CD4-positive, alpha-beta memory T cell (primary cell): Measurements from ENCODE around the gene TSFM. TPM values are rescaled to one million over a fixed set of nuclear protein-coding genes. Genes with fewer than 3 reads are reported as not detected.
"Not testable (repeated sequence)": the region's sequence is repeated elsewhere in the genome, so short reads cannot be mapped to it uniquely, and the experiment has no call there.

ENCODE experiments used
- CTCF ChIA-PET: fragments of 350-600 bp; sonication (Branson Sonifier 250); formaldehyde crosslinking; loops from one replicate; lab custom pipeline; 2021; ENCODE audit warnings: inconsistent platforms; ENCODE audit not compliant: partially characterized antibody; lab: Charles Lee
- POLR2A ChIA-PET: fragments of 350-600 bp; sonication (Branson Sonifier 250); formaldehyde crosslinking; loops from one replicate; lab custom pipeline; 2021; ENCODE audit not compliant: partially characterized antibody; lab: Charles Lee
- DNase-seq, 5 donors: peaks; one replicate each; pipeline versions ENCODE4 v3.0.0 to v3.0.0-alpha.2; 2020 to 2022; ENCODE audit warnings: mixed read lengths in 1 of 5
- H3K27ac ChIP-seq: one replicate; pipeline ENCODE4 v1.7.0; 2013; ENCODE audit warnings: low read depth, low read length
- H3K27me3 ChIP-seq: 2 replicates; pipeline ENCODE4 v1.7.0; 2013; ENCODE audit warnings: mild to moderate bottlenecking, low read length, moderate library complexity; ENCODE audit not compliant: insufficient read depth
- H3K36me3 ChIP-seq: 2 replicates; pipeline ENCODE4 v1.7.0; 2013; ENCODE audit warnings: mild to moderate bottlenecking, low read length, moderate library complexity; ENCODE audit not compliant: insufficient read depth
- H3K4me1 ChIP-seq: 2 replicates; pipeline ENCODE4 v1.7.0; 2013; ENCODE audit warnings: mild to moderate bottlenecking, low read length, moderate library complexity; ENCODE audit not compliant: insufficient read depth
- H3K4me3 ChIP-seq, 2 donors: one replicate each; pipeline ENCODE4 v1.7.0; 2013; ENCODE audit warnings: low read length in 2 of 2, mild to moderate bottlenecking in 1 of 2
- H3K9me3 ChIP-seq, 2 donors: one replicate each; pipeline ENCODE4 v1.7.0; 2013; ENCODE audit warnings: low read length in 2 of 2, control low read depth in 1 of 2; ENCODE audit not compliant: control insufficient read depth in 1 of 2
- H3K27ac Mint-ChIP-seq, 7 donors: one replicate each; pipeline ENCODE4 v1.8.0; 2020 to 2021; ENCODE audit warnings: mixed read lengths in 7 of 7, mild to moderate bottlenecking in 6 of 7, inconsistent platforms in 3 of 7, moderate library complexity in 3 of 7
- H3K27me3 Mint-ChIP-seq, 2 donors: one replicate each; pipeline ENCODE4 v1.8.0; 2020 to 2021; ENCODE audit warnings: mixed read lengths in 2 of 2
- H3K36me3 Mint-ChIP-seq, 2 donors: one replicate each; pipeline ENCODE4 v1.8.0; 2020 to 2021; ENCODE audit warnings: mixed read lengths in 2 of 2, inconsistent platforms in 1 of 2, mild to moderate bottlenecking in 1 of 2
- H3K4me1 Mint-ChIP-seq, 4 donors: one replicate each; pipeline ENCODE4 v1.8.0; 2020 to 2021; ENCODE audit warnings: mixed read lengths in 4 of 4, mild to moderate bottlenecking in 1 of 4
- H3K4me3 Mint-ChIP-seq, 8 donors: one replicate each; pipeline ENCODE4 v1.8.0; 2020 to 2021; ENCODE audit warnings: mixed read lengths in 8 of 8, mild to moderate bottlenecking in 7 of 8, moderate library complexity in 6 of 8, inconsistent platforms in 3 of 8
- H3K9me3 Mint-ChIP-seq, 8 donors: one replicate each; pipeline ENCODE4 v1.8.0; 2020 to 2021; ENCODE audit warnings: mixed read lengths in 8 of 8, mild to moderate bottlenecking in 5 of 8, inconsistent platforms in 3 of 8, moderate library complexity in 1 of 8
- intact Hi-C: fragments of 100-400 bp; cut with micrococcal nuclease; formaldehyde crosslinking; loops from one replicate; pipeline ENCODE4 v1.15.1; 2023
- polyA plus RNA-seq, 2 donors: library from polyadenylated mRNA; unstranded; fragments of 300-500 nt; fragmentation: Illumina TruSeq; gene quantifications; one replicate each; pipeline ENCODE4 v1.2.3, GENCODE V29; 2021
- total RNA-seq, 2 experiments: library from RNA; stranded (reverse); gene quantifications; one replicate each; pipeline ENCODE4 v1.2.3, GENCODE V29; 2021

Gene TSFM
- total and polyA plus RNA-seq, 4 experiments from 2014 or later: 18.9 to 32.5 (median 22.7) TPM

- ChIA-PET CTCF (interaction anchor here (2.1 to 2.2 kb wide), 2 partner anchors 11 to 91 kb away, joined by 7 to 14 read pairs; no protein-coding TSS in a partner anchor), POLR2A (no interaction called here)
- H3K9me3 Mint-ChIP-seq: peaks cover 0 to 2% (median 0%) of the 10 kb centered on the region in 8 donors
- no peaks in the 10 kb centered on the region for H3K9me3 ChIP-seq
- H3K27me3 ChIP-seq: no peaks in the 10 kb centered on the region
- H3K27ac Mint-ChIP-seq: peak overlapping the region in 1 of 7 donors; percentile 48
- no peaks in the 10 kb centered on the region for H3K4me1 ChIP-seq
- DNase-seq: no peak
- no peak overlapping the region for H3K27ac ChIP-seq
- H3K4me3 ChIP-seq: no peak overlapping the region
- intact Hi-C loops: no loop called here
- peaks cover 4 to 20% of the 10 kb centered on the region in 2 donors for H3K36me3 Mint-ChIP-seq
- peaks cover 0 to 8% (median 5%) of the 10 kb centered on the region in 4 donors for H3K4me1 Mint-ChIP-seq
- no peaks in the 10 kb centered on the region for H3K36me3 ChIP-seq
- no peaks in the 10 kb centered on the region for H3K27me3 Mint-ChIP-seq
- H3K4me3 Mint-ChIP-seq: no peak overlapping the region
Measured at GRCh38 chr12:57813971-57814772, 31.6 kb downstream of the TSFM start.

GRCh38 chr12:57815177-57816000 is 32.8 kb downstream of the TSFM start:
- Mint-ChIP-seq H3K27me3 (no peaks in the 10 kb centered on the region), H3K27ac (peak overlapping the region in 1 of 7 donors; percentile 41), H3K36me3 (peaks cover 4 to 20% of the 10 kb centered on the region in 2 donors), H3K9me3 (peaks cover 0 to 2% (median 0%) of the 10 kb centered on the region in 8 donors), H3K4me3 (no peak overlapping the region), H3K4me1 (peaks cover 0 to 8% (median 5%) of the 10 kb centered on the region in 4 donors)
- DNase-seq: no peak
- CTCF ChIA-PET: interaction anchor here (1.4 to 3.9 kb wide), 4 partner anchors 12 to 83 kb away, joined by 3 to 18 read pairs (median 6); no protein-coding TSS in a partner anchor
- H3K4me3 ChIP-seq: no peak overlapping the region
- POLR2A ChIA-PET: interaction anchor here (1.3 to 2.3 kb wide), 3 partner anchors 27 to 88 kb away, joined by 3 to 6 read pairs (median 4); no protein-coding TSS in a partner anchor
- intact Hi-C loops: no loop called here
- H3K27ac ChIP-seq: no peak overlapping the region
- no peaks in the 10 kb centered on the region for H3K27me3 ChIP-seq
- no peaks in the 10 kb centered on the region for H3K9me3 ChIP-seq
- H3K4me1 ChIP-seq: no peaks in the 10 kb centered on the region
- H3K36me3 ChIP-seq: no peaks in the 10 kb centered on the region

GRCh38 chr12:57816001-57816854 is 33.6 kb downstream of the TSFM start:
- ChIA-PET POLR2A (interaction anchor here (0.8 to 3.6 kb wide), 6 partner anchors 13 to 87 kb away, joined by 3 to 17 read pairs (median 5); partner anchors contain the start of gene CTDSP2), CTCF (interaction anchor here (1.1 to 3.9 kb wide), 6 partner anchors 13 to 82 kb away, joined by 3 to 18 read pairs (median 4); no protein-coding TSS in a partner anchor)
- Mint-ChIP-seq H3K9me3 (peaks cover 0 to 2% (median 0%) of the 10 kb centered on the region in 8 donors), H3K4me3 (no peak overlapping the region), H3K27me3 (no peaks in the 10 kb centered on the region), H3K4me1 (peaks cover 0 to 8% (median 5%) of the 10 kb centered on the region in 4 donors), H3K36me3 (peaks cover 7 to 22% of the 10 kb centered on the region in 2 donors), H3K27ac (peak overlapping the region in 3 of 7 donors; percentile 15 to 72 (median 41))
- Histone ChIP-seq H3K9me3 (no peaks in the 10 kb centered on the region), H3K27me3 (no peaks in the 10 kb centered on the region), H3K4me1 (no peaks in the 10 kb centered on the region), H3K27ac (no peak overlapping the region), H3K36me3 (peaks cover under 1% of the 10 kb centered on the region), H3K4me3 (no peak overlapping the region)
- no peak for DNase-seq
- intact Hi-C loops: no loop called here

- CTCF ChIA-PET: interaction anchor here (1.1 to 3.9 kb wide), 5 partner anchors 14 to 82 kb away, joined by 3 to 18 read pairs (median 4); no protein-coding TSS in a partner anchor
- H3K4me3 Mint-ChIP-seq: no peak overlapping the region
- POLR2A ChIA-PET: interaction anchor here (0.8 to 3.6 kb wide), 5 partner anchors 13 to 82 kb away, joined by 3 to 17 read pairs (median 10); partner anchors contain the start of gene CTDSP2
- H3K9me3 Mint-ChIP-seq: peaks cover 0 to 2% (median 0%) of the 10 kb centered on the region in 8 donors
- Histone ChIP-seq H3K27ac (no peak overlapping the region), H3K4me1 (no peaks in the 10 kb centered on the region), H3K27me3 (no peaks in the 10 kb centered on the region), H3K36me3 (peaks cover 6% of the 10 kb centered on the region), H3K9me3 (no peaks in the 10 kb centered on the region), H3K4me3 (no peak overlapping the region)
- DNase-seq: no peak
- intact Hi-C loops: no loop called here
- peaks cover 0 to 8% (median 4%) of the 10 kb centered on the region in 4 donors for H3K4me1 Mint-ChIP-seq
- H3K27ac Mint-ChIP-seq: peak overlapping the region in 1 of 7 donors; percentile 6
- H3K27me3 Mint-ChIP-seq: no peaks in the 10 kb centered on the region
- H3K36me3 Mint-ChIP-seq: peaks cover 5 to 25% of the 10 kb centered on the region in 2 donors
Measured at GRCh38 chr12:57816855-57817151, 34.2 kb downstream of the TSFM start.

GRCh38 chr12:57817261-57817989 is 34.8 kb downstream of the TSFM start:
- Mint-ChIP-seq H3K4me3 (no peak overlapping the region), H3K4me1 (peaks cover 0 to 8% (median 4%) of the 10 kb centered on the region in 4 donors), H3K9me3 (peaks cover 0 to 2% (median 0%) of the 10 kb centered on the region in 8 donors), H3K27me3 (no peaks in the 10 kb centered on the region), H3K27ac (peak overlapping the region in 4 of 7 donors; percentile 30 to 59 (median 52)), H3K36me3 (peaks cover 5 to 29% of the 10 kb centered on the region in 2 donors)
- intact Hi-C loops: no loop called here
- Histone ChIP-seq H3K4me1 (no peaks in the 10 kb centered on the region), H3K4me3 (no peak overlapping the region), H3K36me3 (peaks cover 12% of the 10 kb centered on the region), H3K27me3 (no peaks in the 10 kb centered on the region), H3K9me3 (no peaks in the 10 kb centered on the region), H3K27ac (no peak overlapping the region)
- CTCF ChIA-PET: interaction anchor here (1.0 to 3.9 kb wide), 7 partner anchors 10 to 87 kb away, joined by 3 to 18 read pairs (median 4); no protein-coding TSS in a partner anchor
- POLR2A ChIA-PET: interaction anchor here (0.8 to 3.6 kb wide), 9 partner anchors 10 to 82 kb away, joined by 3 to 17 read pairs (median 6); partner anchors contain the start of genes CTDSP2 and TSFM
- DNase-seq: no peak

GRCh38 chr12:57817990-57818331 is 35.4 kb downstream of the TSFM start:
- peaks cover 17% of the 10 kb centered on the region for H3K36me3 ChIP-seq
- H3K9me3 Mint-ChIP-seq, H3K4me3 ChIP-seq, H3K27ac ChIP-seq, intact Hi-C loops, H3K4me1 Mint-ChIP-seq, H3K9me3 ChIP-seq, H3K27me3 ChIP-seq, H3K4me3 Mint-ChIP-seq, H3K4me1 ChIP-seq, DNase-seq, H3K27me3 Mint-ChIP-seq: not testable (repeated sequence)
- Mint-ChIP-seq H3K27ac (peak overlapping the region in 1 of 7 donors; percentile 52), H3K36me3 (peaks cover 6 to 34% of the 10 kb centered on the region in 2 donors)
- POLR2A ChIA-PET: interaction anchor here (0.8 to 3.6 kb wide), 9 partner anchors 11 to 81 kb away, joined by 3 to 17 read pairs (median 5); partner anchors contain the start of genes CTDSP2 and TSFM
- CTCF ChIA-PET: interaction anchor here (0.6 to 3.9 kb wide), 8 partner anchors 11 to 119 kb away, joined by 3 to 18 read pairs (median 4); no protein-coding TSS in a partner anchor
